A673 (cell line): ENCODE data around the gene MFSD6. TPM values are rescaled to one million over a fixed set of nuclear protein-coding genes. Genes with fewer than 3 reads are reported as not detected.

ENCODE experiments used
- BruUV-seq: library from RNA; stranded (reverse); fragments of 400-500 nt; replicated peaks from 2 replicates; lab custom pipeline; 2021; lab: Mats Ljungman, UMichigan
- CTCF ChIA-PET: fragments of 300-600 bp; sonication (Branson Sonifier 250); formaldehyde crosslinking; loops from one replicate; lab custom pipeline; 2022; ENCODE audit warnings: antibody characterized with exemption; lab: Charles Lee
- POLR2A ChIA-PET: fragments of 300-600 bp; sonication (Branson Sonifier 250); formaldehyde crosslinking; loops from one replicate; lab custom pipeline; 2022; ENCODE audit warnings: antibody characterized with exemption; ENCODE audit not compliant: low non-redundant PET; lab: Charles Lee
- DNase-seq: peaks from one replicate; pipeline ENCODE4 v3.0.0-alpha.2; 2015; ENCODE audit warnings: low spot score
- H3K27ac ChIP-seq: fragments of 200-600 bp; sonication (generic); 2 replicates; pipeline ENCODE4 v1.5.1; 2016; ENCODE audit warnings: mixed run types, low read depth, mild to moderate bottlenecking, mixed read lengths, antibody characterized with exemption, low read length; ENCODE audit not compliant: poor library complexity, severe bottlenecking
- H3K27me3 ChIP-seq: fragments of 200-600 bp; sonication (generic); replicated peaks from 2 replicates; pipeline ENCODE4 v1.6.1; 2017; ENCODE audit warnings: mixed run types, low read depth, mild to moderate bottlenecking, mixed read lengths, antibody characterized with exemption, low read length; ENCODE audit not compliant: insufficient read depth, poor library complexity
- H3K36me3 ChIP-seq: fragments of 200-600 bp; sonication (generic); 2 replicates; pipeline ENCODE4 v1.6.1; 2016; ENCODE audit warnings: mixed run types, mild to moderate bottlenecking, mixed read lengths, antibody characterized with exemption, low read length; ENCODE audit not compliant: insufficient read depth, poor library complexity, severe bottlenecking
- H3K4me1 ChIP-seq: fragments of 200-600 bp; sonication (generic); 2 replicates; pipeline ENCODE4 v1.6.1; 2017; ENCODE audit warnings: mixed run types, mild to moderate bottlenecking, mixed read lengths, antibody characterized with exemption, low read length; ENCODE audit not compliant: insufficient read depth, poor library complexity, severe bottlenecking
- H3K4me3 ChIP-seq: fragments of 200-600 bp; sonication (generic); 2 replicates; pipeline ENCODE4 v1.5.1; 2016; ENCODE audit warnings: low read depth, mixed run types, mild to moderate bottlenecking, mixed read lengths, low read length; ENCODE audit not compliant: poor library complexity, severe bottlenecking
- H3K9me3 ChIP-seq: fragments of 200-600 bp; sonication (generic); 2 replicates; pipeline ENCODE4 v1.6.1; 2016; ENCODE audit warnings: mixed run types, low read depth, mild to moderate bottlenecking, mixed read lengths, antibody characterized with exemption, low read length; ENCODE audit not compliant: poor library complexity, severe bottlenecking
- CTCF ChIP-seq: fragments of 300-800, 200-600 bp; sonication (generic); conservative IDR thresholded peaks from 2 replicates; pipeline ENCODE4 v1.5.1; 2017; ENCODE audit warnings: low read depth, mild to moderate bottlenecking, antibody characterized with exemption, low read length, moderate library complexity, mixed read lengths
- EZH2 ChIP-seq: fragments of 200-600 bp; sonication (generic); IDR thresholded peaks from 2 replicates; pipeline ENCODE4 v1.6.1; 2017; ENCODE audit warnings: borderline replicate concordance, low read depth, mild to moderate bottlenecking, mixed read lengths, antibody characterized with exemption, low read length; ENCODE audit not compliant: poor library complexity, severe bottlenecking
- intact Hi-C: fragments of 100-400 bp; cut with micrococcal nuclease; formaldehyde crosslinking; loops from one replicate; pipeline ENCODE4 v1.10.0; 2022; ENCODE audit not compliant: unreplicated experiment
- total RNA-seq: library from RNA; stranded (reverse); gene quantifications from 2 replicates; pipeline ENCODE4 v1.2.3, GENCODE V29; 2021

MFSD6 gene
- total RNA-seq, 1 experiment from 2014 or later = 8.4 TPM

GRCh38 chr2:190550137-190550536 is 142.0 kb downstream of the MFSD6 start:
- no TSS peak for BruUV-seq
- H3K27ac ChIP-seq = no peak overlapping the region
- no peak overlapping the region for H3K4me3 ChIP-seq
- no peaks in the 10 kb centered on the region for H3K27me3 ChIP-seq
- no peak for DNase-seq
- intact Hi-C loops = no loop called here
- peaks cover 3% of the 10 kb centered on the region for H3K4me1 ChIP-seq
- no peaks in the 10 kb centered on the region for H3K9me3 ChIP-seq
- H3K36me3 ChIP-seq = no peaks in the 10 kb centered on the region
- POLR2A ChIA-PET = no interaction called here
- CTCF ChIA-PET = no interaction called here
- no peak for TF ChIP-seq CTCF
- no peak for TF ChIP-seq EZH2

Other genes with a start within 250 kb of the MFSD6 start
- 43.3 and 45.7 TPM in 2 replicates for gene HIBCH, start 88.5 kb upstream of the MFSD6 start, total RNA-seq
- 3.2 and 3.9 TPM in 2 replicates for gene INPP1, start 64.8 kb upstream of the MFSD6 start, total RNA-seq
- 12.6 and 13.9 TPM in 2 replicates for gene NEMP2, start 126.4 kb downstream of the MFSD6 start, total RNA-seq
- gene NAB1, start 240.7 kb downstream of the MFSD6 start, total RNA-seq = 29.8 and 32.6 TPM in 2 replicates